Measurements from ENCODE around the gene MAPK8. TPM values are rescaled to one million over a fixed set of nuclear protein-coding genes. Genes with fewer than 3 reads are reported as not detected.

The MAPK8 gene
- total and polyA plus RNA-seq, 2 of the 4 experiments (the other 2 are of a cell fraction): 41.5 to 54.7 TPM

DNA sequence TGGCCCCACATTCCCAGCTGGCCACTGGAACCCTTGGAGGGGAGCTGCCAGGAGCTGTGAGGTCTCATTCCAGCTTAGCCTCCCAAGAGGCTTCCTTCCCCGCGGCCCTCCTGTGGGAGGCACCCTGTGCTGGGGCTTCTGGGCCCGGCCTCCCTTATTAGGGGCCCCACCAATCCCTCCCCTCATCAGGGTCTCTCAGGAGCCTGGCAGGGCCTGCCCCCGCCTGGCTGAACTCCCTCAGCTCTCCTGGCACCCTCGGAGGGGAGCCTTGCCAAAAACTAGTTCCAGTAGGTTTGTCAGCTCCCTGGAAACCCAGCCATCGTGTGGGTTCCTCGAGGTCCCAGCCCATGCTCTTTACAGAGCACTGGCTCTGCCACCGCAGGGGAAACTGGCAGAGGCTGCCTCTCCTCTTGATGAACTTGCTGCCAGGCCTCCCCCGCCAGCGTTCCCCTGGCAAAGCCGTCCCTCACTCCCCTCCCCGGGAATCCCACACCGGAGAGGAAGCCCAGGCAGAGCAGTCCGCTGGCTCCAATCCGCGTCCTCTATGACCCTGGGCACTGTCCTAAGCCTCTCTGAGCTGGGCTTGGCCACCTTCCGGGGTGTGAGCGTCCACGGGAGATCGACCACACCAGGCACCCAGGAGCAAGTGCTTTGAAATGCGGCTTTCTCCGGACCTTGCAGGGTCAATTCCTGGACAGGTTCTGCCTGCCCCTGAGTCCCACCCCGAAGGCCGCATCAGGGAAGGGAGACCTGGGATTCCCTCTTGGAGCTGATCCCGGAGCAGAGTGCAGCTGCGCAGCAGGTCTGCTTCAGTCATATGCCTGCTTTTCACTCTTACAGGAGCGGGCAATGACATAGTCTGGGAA is 158.6 kb downstream of the MAPK8 start (continued):
- TF ChIP-seq CHD1 (IDR thresholded peaks at IDR 0.05; ENCODE audit: low read depth, low read length): no peak

DNA sequence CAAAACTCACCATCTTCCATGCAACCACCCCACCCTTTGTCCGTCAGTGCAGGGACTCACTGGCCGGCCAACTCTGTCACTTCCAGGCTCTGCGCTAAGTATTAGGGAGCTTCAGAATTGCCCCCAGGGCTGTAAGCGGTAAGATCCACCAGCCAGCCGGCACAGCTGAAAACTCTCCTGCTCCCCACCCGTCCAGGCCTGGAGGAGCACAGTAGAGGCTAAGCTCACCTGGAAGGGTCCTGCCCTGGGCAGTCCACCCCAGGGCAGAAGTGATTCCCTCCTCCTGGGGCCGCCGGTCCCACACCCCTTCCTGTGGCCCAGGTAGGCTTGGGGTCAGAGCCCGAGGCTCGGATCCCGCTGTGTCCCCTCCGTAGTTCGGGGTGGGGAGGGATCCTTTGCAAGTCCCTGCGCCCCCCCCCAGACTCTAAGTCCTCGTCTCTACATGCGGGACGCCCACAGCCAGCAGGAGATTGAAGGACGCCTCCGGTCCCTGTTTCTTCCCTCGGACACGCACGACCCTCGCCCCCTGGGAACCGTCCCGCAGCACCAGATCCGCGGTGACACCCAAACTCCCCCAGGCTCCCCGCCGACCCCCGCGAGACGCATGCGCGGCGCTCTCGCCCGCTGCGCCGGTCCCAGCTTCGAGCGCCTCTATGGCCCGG is 159.5 kb downstream of the MAPK8 start:
- 42% methylated on average over 17 of the region's 42 CpGs; no CpG with 5 or more reads in 1 of the 2 experiments for WGBS, 2 experiments (ENCODE audit: extremely low coverage in 2 of 2, insufficient read length in 1 of 2)
- Histone ChIP-seq H2BK15ac (ENCODE audit: low read depth, low read length) (no peak overlapping the region), H3K9me1 (ENCODE audit: insufficient read depth, low read length) (peaks cover 10% of the 10 kb centered on the region; the same call in 1 of the 2 replicates), H2AK9ac (replicated peaks; ENCODE audit: low read depth, low read length, poor library complexity) (no peak overlapping the region), H3K4ac (ENCODE audit: low read depth, low read length) (no peak overlapping the region), H2AK5ac (ENCODE audit: low read depth, low read length) (no peak overlapping the region), H3K4me2 (ENCODE audit: low read depth, low read length) (no peak overlapping the region), H4K91ac (ENCODE audit: insufficient read depth, low read depth, low read length) (no peak overlapping the region), H3K36me3 (ENCODE audit: control insufficient read depth, insufficient read depth, low read length) (no peaks in the 10 kb centered on the region), H3K4me3 (ENCODE audit: insufficient read depth, low read depth, low read length) (no peak overlapping the region), H3K14ac (replicated peaks; ENCODE audit: low read depth, low read length) (no peak overlapping the region), H2BK20ac (ENCODE audit: low read depth, low read length) (no peak overlapping the region), H2BK5ac (ENCODE audit: low read depth, low read length, poor library complexity, severe bottlenecking) (no peak overlapping the region), H3K27ac (ENCODE audit: insufficient read depth, low read length) (no peak overlapping the region), H3K18ac (ENCODE audit: low read depth, low read length) (no peak overlapping the region), H4K8ac (ENCODE audit: low read depth in 2 of 2, low read length in 2 of 2) (no peak overlapping the region; a peak in 1 of 4 replicates), H3K56ac (ENCODE audit: extremely low read depth, insufficient read depth, low read length) (no peak overlapping the region), H4K20me1 (ENCODE audit: insufficient read depth, low read length) (peaks cover 21% of the 10 kb centered on the region), H3K23ac (ENCODE audit: low read depth, low read length) (no peak overlapping the region), H2BK120ac (ENCODE audit: low read depth, low read length) (no peak overlapping the region), H3K27me3 (ENCODE audit: control insufficient read depth, insufficient read depth, low read length) (no peaks in the 10 kb centered on the region), H3K4me1 (ENCODE audit: control insufficient read depth, insufficient read depth, low read length) (peaks cover 12% of the 10 kb centered on the region), H3K9me3 (ENCODE audit: control insufficient read depth, insufficient read depth, low read length) (no peaks in the 10 kb centered on the region), H2AFZ (replicated peaks; ENCODE audit: low read length, poor library complexity) (no peak overlapping the region), H4K5ac (ENCODE audit: low read depth, low read length) (no peak overlapping the region), H3K9ac (ENCODE audit: low read depth, low read length) (no peak overlapping the region), H3K79me1 (ENCODE audit: low read depth in 1 of 2, low read length in 2 of 2) (peaks cover 18 to 72% of the 10 kb centered on the region in 2 experiments)
- ATAC-seq (ENCODE audit: low read depth): no peak
- intact Hi-C loops (cut with micrococcal nuclease) (no loop called here), dilution Hi-C loops (cut with HindIII; ENCODE audit: low sequenced_read_pairs, unreplicated experiment) (no loop called here), in situ Hi-C loops (cut with MboI; ENCODE audit: low sequenced_read_pairs) (no loop called here)
- DNase-seq: no peak
- ChIA-PET CTCF (no interaction called here), POLR2A (ENCODE audit: unreplicated experiment) (no interaction called here)
- BruUV-seq (replicated peaks): no TSS peak
- TF ChIP-seq POLR2A (IDR thresholded peaks at IDR 0.05; ENCODE audit: low read depth, low read length) (no peak), RCOR1 (IDR thresholded peaks at IDR 0.05; ENCODE audit: insufficient replicate concordance, low read length) (no peak), MXI1 (IDR thresholded peaks at IDR 0.05; ENCODE audit: borderline replicate concordance, low read depth, low read length) (no peak), MAFK (IDR thresholded peaks at IDR 0.05; ENCODE audit: low read depth, low read length) (no peak), BHLHE40 (IDR thresholded peaks at IDR 0.05; ENCODE audit: low read depth, low read length) (no peak), MAZ (IDR thresholded peaks at IDR 0.05; ENCODE audit: borderline replicate concordance, low read depth, low read length) (no peak), CHD1 (IDR thresholded peaks at IDR 0.05; ENCODE audit: low read depth, low read length) (no peak), FOS (IDR thresholded peaks at IDR 0.05; ENCODE audit: low read depth, low read length) (no peak), CEBPB (IDR thresholded peaks at IDR 0.05; ENCODE audit: low read depth, low read length) (no peak), RFX5 (IDR thresholded peaks at IDR 0.05; ENCODE audit: low read depth, low read length) (no peak), SMC3 (IDR thresholded peaks at IDR 0.05; ENCODE audit: low read depth, low read length) (no peak), NFE2L2 (IDR thresholded peaks at IDR 0.05; ENCODE audit: low read depth, low read length) (no peak), RAD21 (IDR thresholded peaks at IDR 0.05; ENCODE audit: low read length) (no peak)
- TF ChIP-seq, protein P1, sequence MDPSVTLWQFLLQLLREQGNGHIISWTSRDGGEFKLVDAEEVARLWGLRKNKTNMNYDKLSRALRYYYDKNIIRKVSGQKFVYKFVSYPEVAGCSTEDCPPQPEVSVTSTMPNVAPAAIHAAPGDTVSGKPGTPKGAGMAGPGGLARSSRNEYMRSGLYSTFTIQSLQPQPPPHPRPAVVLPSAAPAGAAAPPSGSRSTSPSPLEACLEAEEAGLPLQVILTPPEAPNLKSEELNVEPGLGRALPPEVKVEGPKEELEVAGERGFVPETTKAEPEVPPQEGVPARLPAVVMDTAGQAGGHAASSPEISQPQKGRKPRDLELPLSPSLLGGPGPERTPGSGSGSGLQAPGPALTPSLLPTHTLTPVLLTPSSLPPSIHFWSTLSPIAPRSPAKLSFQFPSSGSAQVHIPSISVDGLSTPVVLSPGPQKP (IDR thresholded peaks at IDR 0.05; ENCODE audit: borderline replicate concordance, low read depth, low read length): no peak

Measured in IMR-90 (cell line).